ENCODE results near the gene C1QTNF7. TPM values are rescaled to one million over a fixed set of nuclear protein-coding genes. Genes with fewer than 3 reads are reported as not detected.

The C1QTNF7 gene
- total RNA-seq, 1 donor from 2014 or later: not detected

GRCh38 chr4:15402146-15402545 lies 25.7 kb upstream of the C1QTNF7 start:
- peaks cover 35% of the 10 kb centered on the region for H3K4me1 Mint-ChIP-seq (ENCODE audit: low read depth, unreplicated experiment)
- Histone ChIP-seq H4K20me1 (ENCODE audit: insufficient read depth, low read length) (no peaks in the 10 kb centered on the region), H3K36me3 (ENCODE audit: insufficient read depth, low read length) (no peaks in the 10 kb centered on the region), H3K27ac (ENCODE audit: low read depth, low read length) (peak overlapping the region; percentile 27), H2AFZ (ENCODE audit: low read depth, low read length) (no peak overlapping the region), H3K4me2 (ENCODE audit: low read length) (no peak overlapping the region), H3K9ac (ENCODE audit: low read length) (no peak overlapping the region), H3K27me3 (ENCODE audit: insufficient read depth, low read length) (no peaks in the 10 kb centered on the region), H3K79me2 (ENCODE audit: insufficient read depth, low read length) (no peaks in the 10 kb centered on the region), H3K4me1 (ENCODE audit: insufficient read depth, low read length) (peaks cover 11% of the 10 kb centered on the region), H3K4me3 (ENCODE audit: insufficient read depth, low read depth, low read length) (no peak overlapping the region), H3K9me3 (ENCODE audit: insufficient read depth, low read depth, low read length) (no peaks in the 10 kb centered on the region)
- H3K27me3 Mint-ChIP-seq (ENCODE audit: low read depth, unreplicated experiment): peaks cover 3% of the 10 kb centered on the region
- DNase-seq (ENCODE audit: low read depth) (peak; percentile 36), FAIRE-seq (peak; percentile 92)
- TF ChIP-seq CTCF (IDR thresholded peaks at IDR 0.05; ENCODE audit: insufficient read depth, low read depth, low read length): no peak
- no peak for TF ChIP-seq EZH2 (IDR thresholded peaks at IDR 0.05; ENCODE audit: insufficient read depth, low read length)
- H3K4me3 Mint-ChIP-seq (ENCODE audit: unreplicated experiment): no peak overlapping the region
- H3K36me3 Mint-ChIP-seq (ENCODE audit: low read depth, unreplicated experiment): peaks cover 2% of the 10 kb centered on the region
- no peaks in the 10 kb centered on the region for H3K9me3 Mint-ChIP-seq (ENCODE audit: unreplicated experiment)
- peak overlapping the region; percentile 79 for H3K27ac Mint-ChIP-seq (ENCODE audit: unreplicated experiment)

GRCh38 chr4:15402974-15403373 lies 24.9 kb upstream of the C1QTNF7 start:
- H3K9me3 Mint-ChIP-seq (ENCODE audit: unreplicated experiment): no peaks in the 10 kb centered on the region
- H3K4me3 Mint-ChIP-seq (ENCODE audit: unreplicated experiment): no peak overlapping the region
- Histone ChIP-seq H3K27me3 (ENCODE audit: insufficient read depth, low read length) (no peaks in the 10 kb centered on the region), H3K9me3 (ENCODE audit: insufficient read depth, low read depth, low read length) (no peaks in the 10 kb centered on the region), H4K20me1 (ENCODE audit: insufficient read depth, low read length) (no peaks in the 10 kb centered on the region), H3K4me2 (ENCODE audit: low read length) (no peak overlapping the region), H3K4me1 (ENCODE audit: insufficient read depth, low read length) (peaks cover 11% of the 10 kb centered on the region), H3K9ac (ENCODE audit: low read length) (no peak overlapping the region), H3K4me3 (ENCODE audit: insufficient read depth, low read depth, low read length) (no peak overlapping the region), H2AFZ (ENCODE audit: low read depth, low read length) (no peak overlapping the region), H3K27ac (ENCODE audit: low read depth, low read length) (no peak overlapping the region), H3K36me3 (ENCODE audit: insufficient read depth, low read length) (no peaks in the 10 kb centered on the region), H3K79me2 (ENCODE audit: insufficient read depth, low read length) (no peaks in the 10 kb centered on the region)
- H3K4me1 Mint-ChIP-seq (ENCODE audit: low read depth, unreplicated experiment): peaks cover 35% of the 10 kb centered on the region
- FAIRE-seq (no peak), DNase-seq (ENCODE audit: low read depth) (no peak)
- H3K27me3 Mint-ChIP-seq (ENCODE audit: low read depth, unreplicated experiment): no peaks in the 10 kb centered on the region
- TF ChIP-seq EZH2 (IDR thresholded peaks at IDR 0.05; ENCODE audit: insufficient read depth, low read length) (no peak), CTCF (IDR thresholded peaks at IDR 0.05; ENCODE audit: insufficient read depth, low read depth, low read length) (no peak)
- H3K36me3 Mint-ChIP-seq (ENCODE audit: low read depth, unreplicated experiment): peaks cover under 1% of the 10 kb centered on the region
- no peak overlapping the region for H3K27ac Mint-ChIP-seq (ENCODE audit: unreplicated experiment)

- TF ChIP-seq EZH2 (IDR thresholded peaks at IDR 0.05; ENCODE audit: insufficient read depth, low read length) (no peak), CTCF (IDR thresholded peaks at IDR 0.05; ENCODE audit: insufficient read depth, low read depth, low read length) (no peak)
- Histone ChIP-seq H3K36me3 (ENCODE audit: insufficient read depth, low read length) (no peaks in the 10 kb centered on the region), H3K79me2 (ENCODE audit: insufficient read depth, low read length) (no peaks in the 10 kb centered on the region), H3K4me1 (ENCODE audit: insufficient read depth, low read length) (peaks cover 11% of the 10 kb centered on the region), H3K4me3 (ENCODE audit: insufficient read depth, low read depth, low read length) (no peak overlapping the region), H3K27me3 (ENCODE audit: insufficient read depth, low read length) (no peaks in the 10 kb centered on the region), H3K9ac (ENCODE audit: low read length) (no peak overlapping the region), H3K27ac (ENCODE audit: low read depth, low read length) (no peak overlapping the region), H2AFZ (ENCODE audit: low read depth, low read length) (no peak overlapping the region), H3K4me2 (ENCODE audit: low read length) (no peak overlapping the region), H3K9me3 (ENCODE audit: insufficient read depth, low read depth, low read length) (no peaks in the 10 kb centered on the region), H4K20me1 (ENCODE audit: insufficient read depth, low read length) (no peaks in the 10 kb centered on the region)
- Mint-ChIP-seq H3K27me3 (ENCODE audit: low read depth, unreplicated experiment) (no peaks in the 10 kb centered on the region), H3K27ac (ENCODE audit: unreplicated experiment) (no peak overlapping the region), H3K9me3 (ENCODE audit: unreplicated experiment) (no peaks in the 10 kb centered on the region), H3K4me3 (ENCODE audit: unreplicated experiment) (no peak overlapping the region), H3K36me3 (ENCODE audit: low read depth, unreplicated experiment) (no peaks in the 10 kb centered on the region), H3K4me1 (ENCODE audit: low read depth, unreplicated experiment) (peaks cover 34% of the 10 kb centered on the region)
- FAIRE-seq (no peak), DNase-seq (ENCODE audit: low read depth) (no peak)
These were observed 22.8 kb upstream of the C1QTNF7 start for GRCh38 chr4:15405018-15405417.

Measured in astrocyte (in vitro differentiated cells and primary cell).